Measurements from ENCODE around the gene AKIRIN2. TPM values are rescaled to one million over a fixed set of nuclear protein-coding genes. Genes with fewer than 3 reads are reported as not detected.

The AKIRIN2 gene
- total and polyA plus RNA-seq, 10 of the 15 experiments (the other 5 are each of a cell fraction or from before 2014, with no cell fraction given): 12.7 to 82.2 (median 42.6) TPM

- TF ChIP-seq CUX1 (IDR thresholded peaks at IDR 0.05; ENCODE audit: insufficient replicate concordance, low read depth, low read length) (no peak), NR2F1 (conservative IDR thresholded peaks at IDR 0.05) (no peak; the same call in 1 of the 2 replicates), SREBF1 (IDR thresholded peaks at IDR 0.05; ENCODE audit: low read length) (no peak), PML (IDR thresholded peaks at IDR 0.05; ENCODE audit: low read length) (no peak), E2F8 (IDR thresholded peaks at IDR 0.05; ENCODE audit: low read depth, partially characterized antibody) (no peak), MTA2 (IDR thresholded peaks at IDR 0.05; ENCODE audit: low read depth) (peak; percentile 41; the same call in 1 of the 2 replicates), POLR2AphosphoS2 (IDR thresholded peaks at IDR 0.05; ENCODE audit: low read depth, low read length) (no peak), HSF1 (IDR thresholded peaks at IDR 0.05; ENCODE audit: low read depth, low read length) (no peak), ZBED1 (IDR thresholded peaks at IDR 0.05; ENCODE audit: borderline replicate concordance) (peak; percentile 42; the same call in 1 of the 2 replicates), ZNF687 (IDR thresholded peaks at IDR 0.05) (no peak), SP1 (IDR thresholded peaks at IDR 0.05; ENCODE audit: low read depth, low read length) (no peak), BMI1 (IDR thresholded peaks at IDR 0.05; ENCODE audit: borderline replicate concordance) (no peak), ZSCAN29 (IDR thresholded peaks at IDR 0.05) (no peak), EGR1 (IDR thresholded peaks at IDR 0.05; ENCODE audit: borderline replicate concordance in 1 of 2, low read depth in 2 of 2, low read length in 2 of 2) (no peak), RCOR1 (conservative IDR thresholded peaks at IDR 0.05; ENCODE audit: low read depth, low read length) (no peak), RFX5 (IDR thresholded peaks at IDR 0.05; ENCODE audit: low read depth, low read length) (no peak)
These were observed 12.2 kb upstream of the AKIRIN2 start (continued) for GRCh38 chr6:87714093-87714842.

All from GM12878 (cell line).